ENCODE measurements around the gene CNTLN. TPM values are rescaled to one million over a fixed set of nuclear protein-coding genes. Genes with fewer than 3 reads are reported as not detected.

The CNTLN gene
- polyA plus RNA-seq (2011; rRNA removed) (6.7 and 11.9 TPM in 2 replicates), polyA plus RNA-seq (2017; fragmentation: RNase III; extraction: RNeasy Plus Mini Kit Qiagen cat#74134 plus additional on column Dnase treatment) (8.1 to 8.5 TPM (median 8.2 TPM) in 3 replicates), polyA minus RNA-seq (2011; rRNA and poly(A)+ RNA removed) (4.6 and 5.4 TPM in 2 replicates)
- 3.0 and 3.4 TPM in 2 replicates for polyA plus RNA-seq (2012; cell fraction: cytosol; rRNA removed)
- polyA plus RNA-seq (2012; cell fraction: nucleus; rRNA removed), result 2.6 and 3.1 TPM in 2 replicates

GRCh38 chr9:17134396-17135294 is at the start of gene CNTLN:
CNTLN (plus strand) TSS chr9:17135040; CDS start chr9:17135066, 26 bp downstream.
- DNase-seq (ENCODE audit: low read depth in 1 of 2, low spot score in 1 of 2) (peak; percentile 90 to 93), ATAC-seq (peak; percentile 92 to 96), FAIRE-seq (no peak)
- Histone ChIP-seq H3K4me2 (peak within 1 kb of the TSS; percentile 83), H3K9me3 (no peaks in the 10 kb centered on the region), H3K4me3 (peak within 1 kb of the TSS; percentile 95), H3K4me1 (peaks cover 14% of the 10 kb centered on the region), H3K27ac (peak within 1 kb of the TSS; percentile 97 to 99)
- CTCF ChIA-PET, result interaction anchor here (1.0 to 1.4 kb wide), 3 partner anchors 14 to 328 kb away, joined by 3 to 4 read pairs (median 3); no protein-coding TSS in a partner anchor
- 7% methylated on average over 46 of the region's 61 CpGs for WGBS (ENCODE audit: missing lambda C conversion rate)
- POLR2A ChIA-PET, result no interaction called here
- peak; percentile 86; the same call in 1 of the 2 replicates for TF ChIP-seq HOXB13 (CRISPR knock-in tag; IDR thresholded peaks at IDR 0.05; ENCODE audit: low read depth)
- peak; percentile 99 for TF ChIP-seq E2F6 (IDR thresholded peaks at IDR 0.05; ENCODE audit: borderline replicate concordance, low read depth)
- no peak for TF ChIP-seq ESRRA (IDR thresholded peaks at IDR 0.05; ENCODE audit: borderline replicate concordance, low read length)
- no peak for TF ChIP-seq NPAS2 (CRISPR knock-in tag; IDR thresholded peaks at IDR 0.05; ENCODE audit: borderline replicate concordance)
- peak; percentile 37; the same call in 1 of the 2 replicates for TF ChIP-seq GATA3 (IDR thresholded peaks at IDR 0.05; ENCODE audit: borderline replicate concordance)
- TF ChIP-seq RNF2 (IDR thresholded peaks at IDR 0.05; ENCODE audit: borderline replicate concordance, low read depth), result no peak
- no peak for TF ChIP-seq ELK1 (IDR thresholded peaks at IDR 0.05; ENCODE audit: low read depth, low read length)
- TF ChIP-seq SREBF2 (IDR thresholded peaks at IDR 0.05), result no peak
- no peak for TF ChIP-seq PBX3 (IDR thresholded peaks at IDR 0.05)
- TF ChIP-seq CHD2 (IDR thresholded peaks at IDR 0.05; ENCODE audit: low read length, partially characterized antibody), result no peak
- no peak for TF ChIP-seq MYC (IDR thresholded peaks at IDR 0.05; ENCODE audit: borderline replicate concordance, low read length)
- TF ChIP-seq RARB (CRISPR knock-in tag; IDR thresholded peaks at IDR 0.05), result peak; percentile 51; the same call in 1 of the 2 replicates
- TF ChIP-seq ZSCAN20 (CRISPR knock-in tag; IDR thresholded peaks at IDR 0.05), result no peak
- peak; percentile 98 for TF ChIP-seq MAX (IDR thresholded peaks at IDR 0.05)
- TF ChIP-seq FOSB (CRISPR knock-in tag; IDR thresholded peaks at IDR 0.05), result no peak
- TF ChIP-seq USF2 (IDR thresholded peaks at IDR 0.05), result no peak; the same call in 1 of the 2 replicates
- TF ChIP-seq FOSL2 (IDR thresholded peaks at IDR 0.05), result no peak
- no peak for TF ChIP-seq FOSL2 (CRISPR knock-in tag; IDR thresholded peaks at IDR 0.05)
- TF ChIP-seq MAZ (IDR thresholded peaks at IDR 0.05; ENCODE audit: borderline replicate concordance, low read depth, low read length), result no peak
- peak; percentile 95 for TF ChIP-seq POLR2A (IDR thresholded peaks at IDR 0.05; ENCODE audit: low read length)
- peak; percentile 12; the same call in 1 of the 2 replicates for TF ChIP-seq HOXB5 (CRISPR knock-in tag; IDR thresholded peaks at IDR 0.05)
- TF ChIP-seq CEBPB (IDR thresholded peaks at IDR 0.05), result no peak
- TF ChIP-seq BCL3 (IDR thresholded peaks at IDR 0.05), result peak; percentile 85; the same call in 2 of the 3 replicates
- peak; percentile 49 to 89; a peak in 4 of 5 replicates for TF ChIP-seq JUN (IDR thresholded peaks at IDR 0.05)
- TF ChIP-seq SMC3 (IDR thresholded peaks at IDR 0.05), result no peak
- no peak for TF ChIP-seq EHMT2 (IDR thresholded peaks at IDR 0.05; ENCODE audit: low read depth)
- no peak for TF ChIP-seq ZFP36 (IDR thresholded peaks at IDR 0.05; ENCODE audit: borderline replicate concordance, partially characterized antibody)
- no peak for TF ChIP-seq RFX5 (IDR thresholded peaks at IDR 0.05)
- TF ChIP-seq TFCP2L1 (CRISPR knock-in tag; IDR thresholded peaks at IDR 0.05), result 0 out of 2 replicates have a peak, but pooled peaks have one; percentile 43
- TF ChIP-seq NR3C1 (IDR thresholded peaks at IDR 0.05), result no peak
- peak; percentile 89 for TF ChIP-seq HMGXB4 (CRISPR knock-in tag; IDR thresholded peaks at IDR 0.05; ENCODE audit: borderline replicate concordance)
